Measurements from ENCODE around the gene UGT1A8. TPM values are rescaled to one million over a fixed set of nuclear protein-coding genes. Genes with fewer than 3 reads are reported as not detected.

The UGT1A8 gene
- total RNA-seq, 1 donor: not detected

- H3K4me2 ChIP-seq (ENCODE audit: insufficient read depth, low read length): no peak within 1 kb of the TSS
- no peak within 1 kb of the TSS for H2AFZ ChIP-seq (ENCODE audit: low read length)
- no peak for TF ChIP-seq CTCF (IDR thresholded peaks at IDR 0.05; ENCODE audit: extremely low read depth, low read depth, low read length)
- no peaks in the 10 kb centered on the region for H3K36me3 ChIP-seq (ENCODE audit: insufficient read depth, low read length)
- H3K27me3 ChIP-seq (ENCODE audit: insufficient read depth, low read length): no peaks in the 10 kb centered on the region
- no peak for DNase-seq (ENCODE audit: insufficient read length, low spot score, missing footprints)
- no peak within 1 kb of the TSS for H3K27ac ChIP-seq (ENCODE audit: low read depth, low read length)
- no peak within 1 kb of the TSS for H3K4me3 ChIP-seq (ENCODE audit: insufficient read depth, low read length)
- no peaks in the 10 kb centered on the region for H3K4me1 ChIP-seq (ENCODE audit: insufficient read depth, low read length)
- no peaks in the 10 kb centered on the region for H3K79me2 ChIP-seq (ENCODE audit: insufficient read depth, low read length)
- no peaks in the 10 kb centered on the region for H4K20me1 ChIP-seq (ENCODE audit: insufficient read depth, low read length)
- no peaks in the 10 kb centered on the region for H3K9me3 ChIP-seq (ENCODE audit: low read depth, low read length)
Observed at GRCh38 chr2:233671290-233672161, 54.1 kb downstream of the UGT1A8 start, which contains the start of gene UGT1A9. TSS of gene UGT1A9 (plus strand) at chr2:233671898. CDS start at chr2:233671935, 37 bp downstream.

GRCh38 chr2:233672886-233673285 is 55.5 kb downstream of the UGT1A8 start:
- H3K36me3 ChIP-seq (ENCODE audit: insufficient read depth, low read length): no peaks in the 10 kb centered on the region
- H4K20me1 ChIP-seq (ENCODE audit: insufficient read depth, low read length): no peaks in the 10 kb centered on the region
- no peak overlapping the region for H3K27ac ChIP-seq (ENCODE audit: low read depth, low read length)
- H3K4me1 ChIP-seq (ENCODE audit: insufficient read depth, low read length): no peaks in the 10 kb centered on the region
- DNase-seq (ENCODE audit: insufficient read length, low spot score, missing footprints): no peak
- H3K9me3 ChIP-seq (ENCODE audit: low read depth, low read length): no peaks in the 10 kb centered on the region
- H2AFZ ChIP-seq (ENCODE audit: low read length): no peak overlapping the region
- H3K79me2 ChIP-seq (ENCODE audit: insufficient read depth, low read length): no peaks in the 10 kb centered on the region
- no peak overlapping the region for H3K4me2 ChIP-seq (ENCODE audit: insufficient read depth, low read length)
- TF ChIP-seq CTCF (IDR thresholded peaks at IDR 0.05; ENCODE audit: extremely low read depth, low read depth, low read length): no peak
- no peak overlapping the region for H3K4me3 ChIP-seq (ENCODE audit: insufficient read depth, low read length)
- H3K27me3 ChIP-seq (ENCODE audit: insufficient read depth, low read length): no peaks in the 10 kb centered on the region

GRCh38 chr2:233673896-233674295 is 56.5 kb downstream of the UGT1A8 start:
- TF ChIP-seq CTCF (IDR thresholded peaks at IDR 0.05; ENCODE audit: extremely low read depth, low read depth, low read length): no peak
- H3K36me3 ChIP-seq (ENCODE audit: insufficient read depth, low read length): no peaks in the 10 kb centered on the region
- H2AFZ ChIP-seq (ENCODE audit: low read length): no peak overlapping the region
- no peaks in the 10 kb centered on the region for H3K79me2 ChIP-seq (ENCODE audit: insufficient read depth, low read length)
- no peaks in the 10 kb centered on the region for H4K20me1 ChIP-seq (ENCODE audit: insufficient read depth, low read length)
- DNase-seq (ENCODE audit: insufficient read length, low spot score, missing footprints): no peak
- H3K4me1 ChIP-seq (ENCODE audit: insufficient read depth, low read length): no peaks in the 10 kb centered on the region
- no peak overlapping the region for H3K4me2 ChIP-seq (ENCODE audit: insufficient read depth, low read length)
- H3K4me3 ChIP-seq (ENCODE audit: insufficient read depth, low read length): no peak overlapping the region
- H3K27ac ChIP-seq (ENCODE audit: low read depth, low read length): no peak overlapping the region
- H3K27me3 ChIP-seq (ENCODE audit: insufficient read depth, low read length): no peaks in the 10 kb centered on the region
- H3K9me3 ChIP-seq (ENCODE audit: low read depth, low read length): no peaks in the 10 kb centered on the region

- Histone ChIP-seq H2AFZ (ENCODE audit: low read length) (no peak overlapping the region), H3K27ac (ENCODE audit: low read depth, low read length) (no peak overlapping the region), H3K27me3 (ENCODE audit: insufficient read depth, low read length) (no peaks in the 10 kb centered on the region), H3K79me2 (ENCODE audit: insufficient read depth, low read length) (no peaks in the 10 kb centered on the region), H4K20me1 (ENCODE audit: insufficient read depth, low read length) (no peaks in the 10 kb centered on the region), H3K9me3 (ENCODE audit: low read depth, low read length) (no peaks in the 10 kb centered on the region), H3K4me1 (ENCODE audit: insufficient read depth, low read length) (no peaks in the 10 kb centered on the region), H3K4me3 (ENCODE audit: insufficient read depth, low read length) (no peak overlapping the region), H3K4me2 (ENCODE audit: insufficient read depth, low read length) (no peak overlapping the region), H3K36me3 (ENCODE audit: insufficient read depth, low read length) (no peaks in the 10 kb centered on the region)
- DNase-seq (ENCODE audit: insufficient read length, low spot score, missing footprints): no peak
- no peak for TF ChIP-seq CTCF (IDR thresholded peaks at IDR 0.05; ENCODE audit: extremely low read depth, low read depth, low read length)
Observed at GRCh38 chr2:233674314-233674713, 56.9 kb downstream of the UGT1A8 start.
